OCI-LY3 (cell line): ENCODE measurements around the gene NPPC.

ENCODE experiments used
- CTCF ChIP-seq: fragments of 200-600, 300-600 bp; sonication (generic); IDR thresholded peaks from 2 replicates; pipeline ENCODE4 v1.5.1; 2014; ENCODE audit warnings: antibody characterized with exemption, low read length, low read depth
- EZH2phosphoT487 ChIP-seq: fragments of 200-600 bp; shearing (Covaris generic); IDR thresholded peaks from 2 replicates; pipeline ENCODE4 v1.6.1; 2018; ENCODE audit warnings: antibody characterized with exemption, mixed run types, low read depth

- no peak for TF ChIP-seq CTCF
- TF ChIP-seq EZH2phosphoT487: no peak
Observed at GRCh38 chr2:231935815-231936214, 9.6 kb upstream of the NPPC start.
